HCT116 (cell line): ENCODE results near the gene PCMTD2. TPM values are rescaled to one million over a fixed set of nuclear protein-coding genes. Genes with fewer than 3 reads are reported as not detected.

ENCODE experiments used
- ATAC-seq: fragments of 200-7000 bp; cut with Tn5 transposase; 2 replicates; pipeline ENCODE4 v1.9.1; 2020; ENCODE audit warnings: mild to moderate bottlenecking, moderate library complexity
- BruUV-seq: library from RNA; stranded (reverse); fragments of 400-500 nt; replicated peaks from 2 replicates; lab custom pipeline; 2021; lab: Mats Ljungman, UMichigan
- CTCF ChIA-PET: fragments of 300-600 bp; sonication (Branson Sonifier 250); formaldehyde crosslinking; loops from one replicate; lab custom pipeline; 2021; ENCODE audit warnings: antibody characterized with exemption; lab: Charles Lee
- POLR2A ChIA-PET: fragments of 300-600, 350-600 bp; sonication (Branson Sonifier 250); formaldehyde crosslinking; loops from one replicate; lab custom pipeline; 2021; ENCODE audit warnings: antibody characterized with exemption; lab: Charles Lee
- RAD21 ChIA-PET, 2 experiments: fragments of 300-600 bp; sonication (Branson Sonifier 250); formaldehyde crosslinking; loops; one replicate each; lab custom pipeline; 2023; ENCODE audit warnings: low total read pairs in 2 of 2; ENCODE audit not compliant: uncharacterized antibody in 2 of 2, unreplicated experiment in 2 of 2, low non-redundant PET in 1 of 2; lab: Charles Lee
- DNase-seq: peaks from one replicate; pipeline ENCODE4 v3.0.0-alpha.2; 2010; ENCODE audit warnings: low read depth, low spot score
- H2AFZ ChIP-seq: fragments of 200-600 bp; shearing (Covaris generic), sonication (generic); 2 replicates; pipeline ENCODE4 v1.6.1; 2017; ENCODE audit warnings: low read depth, mixed run types, mixed read lengths, antibody characterized with exemption, low read length; ENCODE audit not compliant: poor library complexity, severe bottlenecking
- H3K27ac ChIP-seq: 2 replicates; pipeline ENCODE4 v1.5.1; 2012; ENCODE audit warnings: low read depth, low read length
- H3K27me3 ChIP-seq: fragments of 200-600 bp; sonication (generic); 2 replicates; pipeline ENCODE4 v1.6.1; 2016; ENCODE audit warnings: mixed run types, low read length, mixed read lengths; ENCODE audit not compliant: insufficient read depth
- H3K36me3 ChIP-seq, 2 experiments: fragments of 200-500 bp in 1 of 2; fragments of 200-600 bp in 1 of 2; sonication (Bioruptor generic) in 1 of 2; sonication (generic) in 1 of 2; 2 replicates each; pipeline versions ENCODE4 v1.5.1 to v1.6.1; 2014 to 2016; ENCODE audit warnings: low read length in 2 of 2, inconsistent platforms in 1 of 2, mixed read lengths in 1 of 2, mixed run types in 1 of 2; ENCODE audit not compliant: insufficient read depth in 2 of 2, control insufficient read depth in 1 of 2
- H3K4me1 ChIP-seq, 2 experiments: fragments of 200-600 bp in 1 of 2; sonication (generic) in 1 of 2; 2 replicates each; pipeline versions ENCODE4 v1.5.1 to v1.6.1; 2012 to 2017; ENCODE audit warnings: low read length in 2 of 2, inconsistent platforms in 1 of 2, mild to moderate bottlenecking in 1 of 2, mixed read lengths in 1 of 2, mixed run types in 1 of 2, moderate library complexity in 1 of 2; ENCODE audit not compliant: insufficient read depth in 2 of 2, control insufficient read depth in 1 of 2
- H3K4me2 ChIP-seq: fragments of 200-600 bp; sonication (generic); 2 replicates; pipeline ENCODE4 v1.6.1; 2017; ENCODE audit warnings: mixed run types, low read length, mixed read lengths
- H3K4me3 ChIP-seq, 2 experiments: fragments of 200-600 bp in 1 of 2; sonication (generic) in 1 of 2; replicated peaks in 1 of 2; 2 replicates each; pipeline ENCODE4 v1.5.1; 2011 to 2016; ENCODE audit warnings: low read length in 2 of 2, control low read depth in 1 of 2, low read depth in 1 of 2, mild to moderate bottlenecking in 1 of 2, mixed read lengths in 1 of 2, mixed run types in 1 of 2
- H3K79me2 ChIP-seq: fragments of 200-600 bp; sonication (generic); 2 replicates; pipeline ENCODE4 v1.6.1; 2017; ENCODE audit warnings: mild to moderate bottlenecking, mixed run types, low read length, moderate library complexity, mixed read lengths; ENCODE audit not compliant: insufficient read depth
- H3K9ac ChIP-seq: fragments of 200-600 bp; sonication (generic); 2 replicates; pipeline ENCODE4 v1.6.1; 2016; ENCODE audit warnings: low read length, mixed read lengths
- H3K9me2 ChIP-seq: fragments of 200-600 bp; sonication (generic), shearing (Covaris generic); 2 replicates; pipeline ENCODE4 v1.6.1; 2017; ENCODE audit warnings: mixed run types, mild to moderate bottlenecking, moderate library complexity; ENCODE audit not compliant: insufficient read depth
- H3K9me3 ChIP-seq, 2 experiments: fragments of 200-500 bp in 1 of 2; fragments of 200-600 bp in 1 of 2; sonication (Bioruptor generic) in 1 of 2; sonication (generic) in 1 of 2; 2 replicates each; pipeline ENCODE4 v1.6.1; 2014 to 2017; ENCODE audit warnings: low read length in 2 of 2, mixed read lengths in 2 of 2, inconsistent platforms in 1 of 2, low read depth in 1 of 2, mild to moderate bottlenecking in 1 of 2, mixed run types in 1 of 2, moderate library complexity in 1 of 2; ENCODE audit not compliant: control insufficient read depth in 1 of 2, insufficient read depth in 1 of 2
- H4K20me1 ChIP-seq: fragments of 200-600 bp; sonication (generic), shearing (Covaris generic); 2 replicates; pipeline ENCODE4 v1.6.1; 2017; ENCODE audit warnings: mixed run types, mild to moderate bottlenecking, moderate library complexity; ENCODE audit not compliant: insufficient read depth
- ATF3 ChIP-seq: IDR thresholded peaks from 2 replicates; pipeline ENCODE4 v1.6.1; 2012
- CBX3 ChIP-seq: IDR thresholded peaks from 2 replicates; pipeline ENCODE4 v1.6.1; 2012; ENCODE audit warnings: low read depth
- CEBPB ChIP-seq: IDR thresholded peaks from 2 replicates; pipeline ENCODE4 v1.6.1; 2012; ENCODE audit warnings: low read depth
- EGR1 ChIP-seq: IDR thresholded peaks from 2 replicates; pipeline ENCODE4 v1.6.1; 2012; ENCODE audit warnings: low read depth
- EZH2phosphoT487 ChIP-seq: fragments of 200-600 bp; IDR thresholded peaks from 2 replicates; pipeline ENCODE4 v1.6.1; 2018; ENCODE audit warnings: antibody characterized with exemption, borderline replicate concordance
- JUND ChIP-seq: IDR thresholded peaks from 2 replicates; pipeline ENCODE4 v1.6.1; 2012
- MAX ChIP-seq: IDR thresholded peaks from 2 replicates; pipeline ENCODE4 v1.6.1; 2012
- SRF ChIP-seq: IDR thresholded peaks from 2 replicates; pipeline ENCODE4 v1.6.1; 2012; ENCODE audit warnings: low read depth
- TCF7L2 ChIP-seq: IDR thresholded peaks from 2 replicates; pipeline ENCODE4 v1.7.0; 2011; ENCODE audit warnings: borderline replicate concordance, inconsistent platforms; ENCODE audit not compliant: insufficient read depth, insufficient read length; ENCODE audit errors: extremely low read depth
- ZBTB33 ChIP-seq: IDR thresholded peaks from 2 replicates; pipeline ENCODE4 v1.6.1; 2011; ENCODE audit warnings: mild to moderate bottlenecking, low read length, moderate library complexity; ENCODE audit not compliant: insufficient replicate concordance; ENCODE audit errors: extremely low read depth
- ZFX ChIP-seq: fragments of 450-650 bp; IDR thresholded peaks from 2 replicates; pipeline ENCODE4 v1.6.1; 2017
- intact Hi-C: fragments of 100-400 bp; cut with micrococcal nuclease; formaldehyde crosslinking; loops from 2 replicates; pipeline ENCODE4 v1.10.0; 2022
- total RNA-seq: library from RNA; stranded (reverse); gene quantifications from one replicate; pipeline ENCODE4 v1.2.1, GENCODE V29; 2021; ENCODE audit not compliant: unreplicated experiment

The PCMTD2 gene
- total RNA-seq, 1 experiment from 2014 or later = 44.7 TPM

- Histone ChIP-seq H3K4me3 (no peak overlapping the region), H3K4me2 (no peak overlapping the region), H3K4me1 (no peaks in the 10 kb centered on the region), H3K27ac (no peak overlapping the region), H3K9me3 (peaks cover 3 to 5% of the 10 kb centered on the region in 2 experiments; a peak in 2 of 4 replicates), H3K27me3 (no peaks in the 10 kb centered on the region), H3K79me2 (no peaks in the 10 kb centered on the region), H3K9me2 (no peaks in the 10 kb centered on the region), H4K20me1 (no peaks in the 10 kb centered on the region), H2AFZ (no peak overlapping the region), H3K36me3 (no peaks in the 10 kb centered on the region; a peak in 1 of 4 replicates), H3K9ac (no peak overlapping the region)
- CTCF ChIA-PET = no interaction called here
- RAD21 ChIA-PET = no interaction called here
- POLR2A ChIA-PET = no interaction called here
- DNase-seq (no peak), ATAC-seq (no peak)
- no TSS peak for BruUV-seq
- intact Hi-C loops = no loop called here
- no peak for TF ChIP-seq ZBTB33
- no peak for TF ChIP-seq EZH2phosphoT487
- no peak for TF ChIP-seq JUND
- no peak for TF ChIP-seq EGR1
- TF ChIP-seq SRF = no peak
- no peak for TF ChIP-seq TCF7L2
- no peak for TF ChIP-seq ATF3
- TF ChIP-seq CEBPB = no peak
- no peak for TF ChIP-seq CBX3
- no peak for TF ChIP-seq ZFX
- TF ChIP-seq MAX = no peak
These were observed 24.4 kb downstream of the PCMTD2 start for GRCh38 chr20:64279826-64280459.
